Inflammatory macrophage (primary cell): ENCODE measurements around the gene CSTPP1.
A peak's percentile ranks its signal among the peaks of the same experiment; 100 is the strongest.
"Not testable (repeated sequence)": the region's sequence is repeated elsewhere in the genome, so short reads cannot be mapped to it uniquely, and the experiment has no call there.

Experiments used
- DNase-seq, 2 donors: peaks; one replicate each; pipeline ENCODE4 v3.0.0-alpha.2; 2020 to 2022

CSTPP1 gene

DNA sequence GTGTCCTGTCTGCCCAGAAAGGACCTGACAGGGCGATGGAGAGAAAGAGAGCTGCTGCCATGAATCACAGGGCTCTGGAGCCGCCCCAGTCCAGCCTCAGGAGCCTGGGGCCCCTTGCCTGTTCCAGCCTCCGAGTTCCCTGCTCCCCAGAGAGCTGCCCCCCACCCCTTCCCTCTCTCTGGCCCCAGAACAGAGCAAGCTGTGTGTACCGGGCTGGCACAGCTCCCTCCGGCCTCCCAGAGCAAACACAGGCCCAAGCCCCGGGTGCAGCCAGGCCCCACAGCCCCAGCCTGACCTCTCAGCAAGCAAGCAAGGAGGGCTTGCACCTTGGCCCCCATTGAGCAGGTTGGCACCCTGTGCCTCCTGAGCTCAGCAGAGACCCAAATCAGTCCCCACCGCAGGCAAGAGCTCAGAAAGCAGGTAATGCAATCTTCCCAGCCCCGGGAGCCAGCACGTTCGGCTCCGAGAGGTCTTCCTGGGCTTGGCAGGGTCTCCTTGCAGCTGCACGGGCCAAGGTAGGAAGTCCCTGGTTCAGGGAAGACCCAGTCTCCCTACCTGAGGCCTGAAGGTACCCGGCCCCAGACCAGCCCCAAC is 248.2 kb downstream of the CSTPP1 start:
- no peak for DNase-seq

DNA sequence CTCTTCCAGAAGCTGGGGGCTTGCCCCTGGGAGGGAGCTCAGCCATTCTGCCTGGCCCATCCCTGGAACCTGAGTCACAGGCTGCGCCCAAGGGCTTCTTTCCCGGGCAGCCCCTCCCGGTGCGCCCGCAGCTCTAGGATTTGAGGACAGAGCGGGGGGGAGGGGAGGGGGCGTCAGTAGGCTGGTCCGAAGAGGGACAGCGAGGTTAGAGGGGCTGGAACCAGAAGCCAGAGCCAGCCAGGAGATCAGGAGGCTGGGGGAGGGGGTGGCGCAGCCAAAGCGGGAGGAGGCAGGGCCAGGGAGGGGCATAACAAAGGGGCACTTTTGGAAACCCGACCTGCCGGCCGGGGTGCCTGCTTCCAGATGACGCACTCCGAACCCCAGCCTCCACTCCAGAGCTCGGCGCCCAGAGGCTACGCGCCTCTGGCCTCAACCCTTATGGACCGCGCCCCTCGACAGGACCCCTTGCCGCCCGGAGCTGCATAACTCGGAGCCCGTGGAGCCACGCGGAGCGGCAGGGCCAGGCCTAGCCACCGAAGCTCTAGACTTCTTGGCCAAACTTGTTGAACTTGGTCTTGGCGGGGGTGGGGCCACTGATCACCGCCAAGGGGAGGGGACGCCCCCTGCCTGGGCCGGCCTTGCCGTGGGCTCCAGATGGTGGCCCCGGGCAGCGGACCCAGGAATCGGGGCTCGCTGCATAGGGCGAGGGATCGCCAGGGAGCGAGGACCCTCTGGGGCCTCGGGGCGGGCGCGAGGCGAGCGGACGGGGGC is 248.9 kb downstream of the CSTPP1 start:
- no peak for DNase-seq

DNA sequence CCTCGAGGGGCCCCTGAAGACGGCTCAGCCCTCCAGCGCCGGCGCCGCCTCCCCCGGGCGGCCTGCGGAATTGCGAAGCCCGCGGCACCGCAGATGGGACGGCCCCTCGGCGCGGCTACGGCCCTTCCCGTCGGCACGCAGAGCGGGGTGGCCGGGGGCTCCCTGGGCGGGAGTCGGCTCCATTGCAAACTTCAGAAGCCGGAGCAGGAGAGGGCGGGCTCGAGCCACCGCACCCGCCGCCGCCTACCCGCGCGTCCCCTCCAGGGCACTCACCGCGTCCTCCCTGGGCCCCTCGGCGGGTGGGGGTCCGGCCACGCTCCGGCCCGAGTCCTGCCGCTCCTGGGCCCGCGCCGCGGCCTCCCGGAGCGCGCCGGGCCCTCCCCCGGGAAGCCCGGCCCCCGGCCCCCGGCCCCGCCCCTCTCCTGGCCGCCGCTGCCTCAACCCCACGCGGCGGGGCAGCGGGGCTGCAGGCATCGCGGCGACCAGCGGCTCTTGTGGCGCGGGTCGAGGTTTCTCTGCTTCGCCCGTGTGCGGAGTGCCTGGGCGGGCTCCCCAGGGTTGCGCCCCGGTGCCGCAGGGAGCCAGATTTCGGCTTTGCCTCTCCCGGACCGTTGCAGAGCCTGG is 249.6 kb downstream of the CSTPP1 start, which contains the start of gene PACSIN3:
TSS of gene PACSIN3 (minus strand) at position 359 of the 624 bp plus-strand sequence. CDS start 3,707 bp downstream, outside the sequence.
- DNase-seq: no peak

GRCh38 chr11:47186700-47187695 is 250.4 kb downstream of the CSTPP1 start:
- DNase-seq: peak; percentile 22 to 24

GRCh38 chr11:47187723-47188122 is 251.2 kb downstream of the CSTPP1 start:
- no peak for DNase-seq

DNA sequence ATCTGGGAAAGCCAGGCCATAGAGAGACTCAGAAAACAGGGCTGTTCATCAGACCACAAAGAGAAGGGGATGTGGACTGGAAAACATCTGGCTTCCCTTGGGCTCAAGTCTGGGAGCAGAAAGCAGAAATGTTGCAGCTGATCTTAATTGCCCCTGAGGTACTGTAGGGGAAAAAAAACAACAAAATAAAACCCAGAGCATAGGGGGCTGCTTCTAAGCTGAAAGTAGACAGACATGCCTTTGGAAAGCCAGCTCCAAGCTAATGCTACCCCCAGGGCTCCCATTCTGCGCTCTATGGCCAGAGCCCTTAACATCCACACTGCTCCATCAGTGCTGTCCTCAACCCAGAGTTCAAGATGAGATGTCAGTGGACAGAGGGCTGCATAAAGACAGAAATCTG is 251.7 kb downstream of the CSTPP1 start:
- no peak for DNase-seq

- DNase-seq: no peak
Measured at GRCh38 chr11:47189100-47189834, 252.7 kb downstream of the CSTPP1 start.

GRCh38 chr11:47191137-47191536 is 254.6 kb downstream of the CSTPP1 start:
- not testable (repeated sequence) for DNase-seq

DNA sequence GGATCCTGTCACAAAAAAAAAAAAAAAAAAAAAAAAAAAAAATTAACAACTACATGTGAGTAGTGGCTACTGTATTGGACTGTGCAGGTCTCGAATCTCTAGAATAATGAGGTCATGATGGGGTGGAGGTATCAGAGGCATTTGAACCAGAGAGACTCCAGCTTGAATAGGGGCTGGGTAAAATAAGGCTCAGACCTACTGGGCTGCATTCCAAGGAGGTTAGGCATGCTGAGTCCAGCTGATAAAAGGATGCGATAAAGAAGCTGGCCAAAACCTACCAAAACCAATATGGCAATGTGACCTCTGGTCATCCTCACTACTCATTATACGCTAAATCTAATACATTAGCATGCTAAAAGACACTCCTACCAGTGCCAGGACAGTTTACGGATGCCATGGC is 255.6 kb downstream of the CSTPP1 start:
- no peak for DNase-seq

GRCh38 chr11:47198161-47198560 is 261.6 kb downstream of the CSTPP1 start:
- DNase-seq: not testable (repeated sequence)

GRCh38 chr11:47201015-47201414 is 264.5 kb downstream of the CSTPP1 start:
- no peak for DNase-seq

GRCh38 chr11:47202576-47202975 is 266.0 kb downstream of the CSTPP1 start:
- no peak for DNase-seq

DNA sequence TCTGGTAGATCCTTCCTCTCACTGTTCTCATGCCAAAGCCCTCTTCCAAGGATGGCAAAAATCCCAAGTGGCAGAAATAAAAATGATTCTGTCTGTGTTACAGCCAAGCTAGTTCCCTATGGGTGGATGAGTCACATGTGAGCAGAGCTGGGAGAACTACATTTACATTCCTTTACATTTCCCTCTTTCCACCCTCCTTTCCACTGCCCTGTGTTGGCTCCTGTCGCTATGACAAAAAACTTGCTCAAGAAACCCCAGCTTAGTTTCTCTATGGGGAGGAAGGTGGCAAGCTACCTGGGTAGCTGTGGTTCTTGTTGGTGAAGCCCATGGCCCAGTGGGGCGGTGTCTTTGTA is 268.1 kb downstream of the CSTPP1 start:
- DNase-seq: peak in 1 of 2 donors; percentile 18

DNA sequence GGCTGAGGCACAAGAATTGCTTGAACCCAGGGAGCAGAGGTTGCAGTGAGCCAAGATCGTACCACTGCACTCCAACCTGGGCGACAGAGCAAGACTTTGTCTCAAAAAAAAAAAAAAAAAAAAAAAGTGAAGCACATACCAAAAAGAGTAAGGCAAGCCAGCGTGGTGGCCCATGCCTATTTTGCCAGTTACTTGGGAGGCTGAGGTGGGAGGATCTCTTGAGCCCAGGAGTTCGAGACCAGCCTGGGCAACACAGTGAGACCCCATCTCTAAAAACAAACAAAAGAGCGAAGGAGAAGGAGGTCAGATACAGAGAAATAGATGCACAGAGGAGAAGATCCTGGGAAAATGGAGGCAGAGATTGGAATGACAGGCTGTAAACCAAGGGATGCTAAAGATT is 270.0 kb downstream of the CSTPP1 start:
- DNase-seq: not testable (repeated sequence)

DNA sequence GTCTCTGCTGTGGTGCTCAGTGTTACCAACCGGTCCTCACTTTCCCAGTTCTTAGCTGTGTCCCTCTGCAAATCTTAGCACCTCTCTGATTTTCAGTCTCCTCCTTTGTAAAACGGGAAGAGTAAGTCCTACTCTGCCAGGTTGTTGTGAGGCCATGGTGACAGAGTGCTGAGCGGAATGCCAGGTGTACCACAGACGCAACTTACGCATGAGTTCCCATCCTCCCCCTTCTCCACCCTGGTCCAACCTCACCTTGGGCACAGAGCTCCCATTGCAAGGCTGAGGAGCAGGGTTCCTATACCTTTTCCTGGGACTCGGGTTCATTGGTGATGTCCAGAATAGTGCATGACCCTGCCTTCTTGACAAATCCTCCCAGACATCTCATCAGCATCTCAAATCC is 270.9 kb downstream of the CSTPP1 start:
- DNase-seq: no peak

DNA sequence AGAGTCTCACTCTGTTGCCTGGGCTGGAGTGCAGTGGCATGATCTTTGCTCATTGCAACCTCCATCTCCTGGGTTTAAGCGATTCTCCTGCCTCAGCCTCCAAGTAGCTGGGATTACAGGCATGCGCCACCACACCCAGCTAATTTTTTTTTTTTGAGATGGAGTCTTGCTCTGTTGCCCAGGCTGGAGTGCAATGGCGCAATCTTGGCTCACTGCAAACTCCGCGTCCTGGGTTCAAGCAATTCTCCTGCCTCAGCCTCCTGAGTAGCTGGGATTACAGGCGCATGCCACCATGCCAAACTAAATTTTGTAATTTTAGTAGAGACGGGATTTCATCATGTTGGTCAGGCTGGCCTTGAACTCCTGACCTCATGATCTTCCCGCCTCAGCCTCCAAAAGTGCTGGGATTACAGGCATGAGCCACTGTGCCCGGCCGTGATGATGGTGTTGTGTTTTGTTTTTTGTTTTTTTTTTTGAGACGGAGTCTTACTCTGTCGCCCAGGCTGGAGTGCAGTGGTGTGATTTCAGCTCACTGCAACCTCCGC is 271.5 kb downstream of the CSTPP1 start:
- not testable (repeated sequence) for DNase-seq

- DNase-seq: no peak
Measured at GRCh38 chr11:47208628-47209027, 272.1 kb downstream of the CSTPP1 start.
